GM12878 (cell line): ENCODE results near the gene DLGAP5. TPM values are rescaled to one million over a fixed set of nuclear protein-coding genes. Genes with fewer than 3 reads are reported as not detected.

Source experiments
- ATAC-seq: fragments of 200-7000 bp; cut with Tn5 transposase; 3 replicates; pipeline ENCODE4 v1.9.1; 2020; ENCODE audit warnings: mild to moderate bottlenecking, moderate library complexity
- BruUV-seq: library from RNA; stranded (reverse); fragments of 400-500 nt; replicated peaks from 2 replicates; lab custom pipeline; 2021; lab: Mats Ljungman, UMichigan
- CTCF ChIA-PET: fragments of 300-600 bp; sonication (Branson Sonifier 250); formaldehyde crosslinking; extraction: SDS; loops from one replicate; lab custom pipeline; 2021; ENCODE audit warnings: inconsistent platforms; lab: Yijun Ruan, JAX
- POLR2A ChIA-PET: fragments of 350-600 bp; formaldehyde crosslinking; extraction: SDS; loops from one replicate; lab custom pipeline; 2021; ENCODE audit warnings: inconsistent platforms; lab: Charles Lee
- RAD21 ChIA-PET: fragments of 300-600 bp; sonication (Branson Sonifier 250); formaldehyde crosslinking; loops from one replicate; lab custom pipeline; 2023; ENCODE audit warnings: antibody characterized with exemption; ENCODE audit not compliant: unreplicated experiment; lab: Charles Lee
- SMC1A ChIA-PET: fragments of 300-600 bp; sonication (Branson Sonifier 250); formaldehyde crosslinking; loops from one replicate; lab custom pipeline; 2023; ENCODE audit not compliant: unreplicated experiment, uncharacterized antibody; lab: Charles Lee
- DNase-seq: peaks from one replicate; pipeline ENCODE4 v3.0.0-alpha.2; 2011; ENCODE audit warnings: low read depth, low spot score
- FAIRE-seq: peaks from 3 replicates; lab custom pipeline; 2011; peaks lifted over from hg19 to GRCh38; lab: Jason Lieb, UNC
- H2AFZ ChIP-seq: 2 replicates; pipeline ENCODE4 v1.6.0; 2011; ENCODE audit warnings: low read depth, low read length, control low read depth; ENCODE audit not compliant: control insufficient read depth
- H3K27ac ChIP-seq: 2 replicates; pipeline ENCODE4 v1.5.1; 2011; ENCODE audit warnings: control low read depth; ENCODE audit not compliant: control insufficient read depth, insufficient read depth
- H3K27me3 ChIP-seq, 2 experiments: replicated peaks in 1 of 2; 2 replicates each; pipeline versions ENCODE4 v1.6.0 to v1.6.1; 2011; ENCODE audit warnings: low read length in 1 of 2; ENCODE audit not compliant: control insufficient read depth in 2 of 2, insufficient read depth in 2 of 2
- H3K36me3 ChIP-seq, 2 experiments: 2 replicates each; pipeline ENCODE4 v1.5.1; 2011; ENCODE audit warnings: low read length in 1 of 2; ENCODE audit not compliant: control insufficient read depth in 2 of 2, insufficient read depth in 2 of 2
- H3K4me1 ChIP-seq: 2 replicates; pipeline ENCODE4 v1.6.1; 2011; ENCODE audit warnings: mild to moderate bottlenecking, low read length, moderate library complexity, mixed read lengths; ENCODE audit not compliant: control insufficient read depth, insufficient read depth
- H3K4me2 ChIP-seq: 2 replicates; pipeline ENCODE4 v1.6.0; 2011; ENCODE audit warnings: control low read depth; ENCODE audit not compliant: control insufficient read depth, insufficient read depth
- H3K4me3 ChIP-seq: fragments of 200-600 bp; sonication (generic); 2 replicates; pipeline ENCODE4 v1.5.1; 2016
- H3K79me2 ChIP-seq: 2 replicates; pipeline ENCODE4 v1.6.0; 2011; ENCODE audit warnings: low read length; ENCODE audit not compliant: control insufficient read depth, insufficient read depth
- H3K9ac ChIP-seq: 2 replicates; pipeline ENCODE4 v1.8.0; 2011; ENCODE audit warnings: low read length, control low read depth, mixed read lengths; ENCODE audit not compliant: control insufficient read depth, insufficient read depth
- H3K9me3 ChIP-seq: replicated peaks from 3 replicates; pipeline ENCODE4 v1.5.1; 2011; ENCODE audit warnings: mild to moderate bottlenecking, low read length; ENCODE audit not compliant: control insufficient read depth, insufficient read depth
- H4K20me1 ChIP-seq: 2 replicates; pipeline ENCODE4 v1.6.0; 2011; ENCODE audit not compliant: control insufficient read depth, insufficient read depth
- CBX5 ChIP-seq: sonication (generic); IDR thresholded peaks from 2 replicates; pipeline ENCODE4 v1.6.1; 2016; ENCODE audit warnings: low read depth, moderate library complexity, mild to moderate bottlenecking, inconsistent platforms
- ESRRA ChIP-seq: IDR thresholded peaks from 2 replicates; pipeline ENCODE4 v1.6.1; 2012; ENCODE audit warnings: mild to moderate bottlenecking, low read length, improper control_type of control experiment
- GABPA ChIP-seq: IDR thresholded peaks from 2 replicates; pipeline ENCODE4 v1.6.1; 2014; ENCODE audit warnings: antibody characterized with exemption, low read depth, mild to moderate bottlenecking, inconsistent platforms
- MEF2B ChIP-seq: fragments of 450-650 bp; IDR thresholded peaks from 2 replicates; pipeline ENCODE4 v1.6.1; 2018; ENCODE audit warnings: mild to moderate bottlenecking, moderate library complexity; ENCODE audit not compliant: partially characterized antibody, poor library complexity, severe bottlenecking
- MTA2 ChIP-seq: fragments of 450-650 bp; IDR thresholded peaks from 2 replicates; pipeline ENCODE4 v1.6.1; 2016; ENCODE audit warnings: low read depth, mild to moderate bottlenecking, moderate library complexity
- MYC ChIP-seq: IDR thresholded peaks from 2 replicates; pipeline ENCODE4 v1.6.1; 2011; ENCODE audit warnings: mild to moderate bottlenecking, low read length, moderate library complexity, inconsistent platforms; ENCODE audit not compliant: insufficient read depth, insufficient replicate concordance, insufficient read length, severe bottlenecking
- NR2C2 ChIP-seq: IDR thresholded peaks from 2 replicates; pipeline ENCODE4 v1.6.1; 2011; ENCODE audit warnings: borderline replicate concordance, low read depth; ENCODE audit not compliant: control insufficient read depth, insufficient read length
- POLR2AphosphoS2 ChIP-seq: IDR thresholded peaks from 2 replicates; pipeline ENCODE4 v1.6.1; 2011; ENCODE audit warnings: low read depth, mild to moderate bottlenecking, low read length, improper control_type of control experiment, moderate library complexity
- POU2F2 ChIP-seq: IDR thresholded peaks from 3 replicates; pipeline ENCODE4 v1.6.1; 2011; ENCODE audit warnings: low read depth, mild to moderate bottlenecking, low read length, borderline replicate concordance
- ZNF217 ChIP-seq: fragments of 450-650 bp; IDR thresholded peaks from 2 replicates; pipeline ENCODE4 v1.6.1; 2017; ENCODE audit warnings: antibody characterized with exemption, mild to moderate bottlenecking
- WGBS: methylation state at CpG from one replicate; pipeline ENCODE4 v1.1.6; 2016; ENCODE audit warnings: low lambda C conversion rate; ENCODE audit not compliant: insufficient replicate concordance, insufficient coverage; ENCODE audit errors: missing lambda C conversion rate; 5-methylcytosine and 5-hydroxymethylcytosine counted together
- in situ Hi-C: fragments of 300-500 bp; cut with MboI; formaldehyde crosslinking; loops from 9 replicates; pipeline ENCODE4 v1.14.3; 2018; ENCODE audit warnings: mixed read lengths
- intact Hi-C: fragments of 100-400 bp; cut with micrococcal nuclease; formaldehyde crosslinking; loops from one replicate; pipeline ENCODE4 v1.14.2; 2022; ENCODE audit not compliant: unreplicated experiment
- polyA plus RNA-seq, 11 experiments: library from polyadenylated mRNA; depleted of rRNA in 4 of 11; unstranded in 6 of 11; stranded (reverse) in 5 of 11; fragments of >200 nt; fragmentation: Nextera tagmentation in 4 of 11; fragmentation: Illumina TruSeq in 1 of 11; extraction: Ambion mirVana in 4 of 11; extraction: Trizol in 1 of 11; gene quantifications; 1 replicate in 1 of 11; 2 replicates in 10 of 11; pipeline versions ENCODE4 v1.2.1 to v1.2.3, GENCODE V29; 2011 to 2016; ENCODE audit warnings: inconsistent platforms in 2 of 11, missing spikeins in 2 of 11, low read depth in 1 of 11
- total RNA-seq, 4 experiments: library from RNA; depleted of rRNA in 3 of 4; stranded (reverse); fragments of >200 nt in 3 of 4; fragmentation: Illumina TruSeq in 1 of 4; extraction: Trizol in 1 of 4; gene quantifications; 2 replicates each; pipeline versions ENCODE4 v1.2.1 to v1.2.3, GENCODE V29; 2013 to 2021
- TF ChIP-seq, protein P1 (sequence below): IDR thresholded peaks from 2 replicates; pipeline ENCODE4 v1.6.1; 2011; ENCODE audit warnings: low read depth, mild to moderate bottlenecking, low read length, moderate library complexity, borderline replicate concordance; ENCODE audit errors: extremely low read depth
- TF ChIP-seq, protein P2 (sequence below): fragments of 450-650 bp; IDR thresholded peaks from 2 replicates; pipeline ENCODE4 v1.6.1; 2017; ENCODE audit warnings: mild to moderate bottlenecking, moderate library complexity
- TF ChIP-seq, protein P3 (sequence below): IDR thresholded peaks from 2 replicates; pipeline ENCODE4 v1.6.1; 2012; ENCODE audit warnings: mild to moderate bottlenecking, low read depth, low read length

DLGAP5 gene
- total and polyA plus RNA-seq, 10 of the 15 experiments (the other 5 are each of a cell fraction or from before 2014, with no cell fraction given) = 40.9 to 106 (median 67.6) TPM

DNA sequence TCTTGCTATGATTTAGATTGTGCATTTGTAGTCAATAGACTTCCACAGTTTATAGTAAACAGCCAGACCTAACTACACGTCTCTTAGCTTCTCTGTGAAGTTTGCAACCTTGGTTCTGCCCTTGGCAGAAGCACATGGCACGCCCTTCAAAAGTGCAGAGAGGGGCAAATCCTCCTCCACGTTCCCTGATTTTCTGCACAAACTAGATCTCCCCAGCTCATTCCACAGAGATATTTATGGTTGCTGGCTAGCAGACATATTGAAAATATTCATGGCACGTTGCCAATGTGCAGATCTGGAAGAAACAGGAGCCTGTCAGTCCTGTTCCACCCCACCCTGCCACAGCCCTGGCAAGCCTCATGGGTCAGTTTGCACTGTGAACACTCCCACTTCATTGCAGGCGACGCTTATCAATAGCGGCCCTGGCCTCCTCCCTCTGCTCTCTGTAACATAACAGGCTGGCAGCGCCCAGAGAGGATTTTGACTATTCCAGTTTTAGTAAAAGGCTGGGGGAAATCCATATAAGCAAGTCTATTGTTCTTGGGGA is 68.9 kb downstream of the DLGAP5 start:
- Histone ChIP-seq H2AFZ (no peak overlapping the region), H3K27ac (no peak overlapping the region), H4K20me1 (no peaks in the 10 kb centered on the region), H3K4me2 (no peak overlapping the region), H3K4me1 (peaks cover 6% of the 10 kb centered on the region; the same call in 1 of the 2 replicates), H3K27me3 (no peaks in the 10 kb centered on the region), H3K4me3 (no peak overlapping the region), H3K9ac (no peak overlapping the region), H3K79me2 (no peaks in the 10 kb centered on the region), H3K36me3 (no peaks in the 10 kb centered on the region), H3K9me3 (no peaks in the 10 kb centered on the region)
- no TSS peak for BruUV-seq
- ChIA-PET POLR2A (interaction anchor here (0.6 to 2.6 kb wide), 3 partner anchors 15 to 31 kb away, joined by 4 to 10 read pairs (median 4); no protein-coding TSS in a partner anchor), CTCF (interaction anchor here (1.0 to 1.4 kb wide), 2 partner anchors 20 to 38 kb away, joined by 3 to 4 read pairs; no protein-coding TSS in a partner anchor), RAD21 (interaction anchor here (1.0 kb wide), 1 partner anchor 33 kb away, joined by 3 read pairs; no protein-coding TSS in a partner anchor), SMC1A (interaction anchor here (0.9 to 1.0 kb wide), 2 partner anchors 11 to 33 kb away, joined by 3 read pairs; no protein-coding TSS in a partner anchor)
- DNase-seq (no peak), ATAC-seq (no peak), FAIRE-seq (no peak)
- intact Hi-C loops = no loop called here
- WGBS = 72% methylated on average over 8 of the region's 8 CpGs
- in situ Hi-C loops = no loop called here
- TF ChIP-seq MTA2 = no peak
- no peak for TF ChIP-seq CBX5
- no peak for TF ChIP-seq POU2F2
- TF ChIP-seq, protein P1, sequence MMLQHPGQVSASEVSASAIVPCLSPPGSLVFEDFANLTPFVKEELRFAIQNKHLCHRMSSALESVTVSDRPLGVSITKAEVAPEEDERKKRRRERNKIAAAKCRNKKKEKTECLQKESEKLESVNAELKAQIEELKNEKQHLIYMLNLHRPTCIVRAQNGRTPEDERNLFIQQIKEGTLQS = no peak
- TF ChIP-seq MYC = no peak
- TF ChIP-seq MEF2B = no peak
- TF ChIP-seq POLR2AphosphoS2 = no peak
- TF ChIP-seq NR2C2 = no peak
- no peak for TF ChIP-seq GABPA
- TF ChIP-seq ZNF217 = no peak
- TF ChIP-seq ESRRA = no peak
- TF ChIP-seq, protein P2, sequence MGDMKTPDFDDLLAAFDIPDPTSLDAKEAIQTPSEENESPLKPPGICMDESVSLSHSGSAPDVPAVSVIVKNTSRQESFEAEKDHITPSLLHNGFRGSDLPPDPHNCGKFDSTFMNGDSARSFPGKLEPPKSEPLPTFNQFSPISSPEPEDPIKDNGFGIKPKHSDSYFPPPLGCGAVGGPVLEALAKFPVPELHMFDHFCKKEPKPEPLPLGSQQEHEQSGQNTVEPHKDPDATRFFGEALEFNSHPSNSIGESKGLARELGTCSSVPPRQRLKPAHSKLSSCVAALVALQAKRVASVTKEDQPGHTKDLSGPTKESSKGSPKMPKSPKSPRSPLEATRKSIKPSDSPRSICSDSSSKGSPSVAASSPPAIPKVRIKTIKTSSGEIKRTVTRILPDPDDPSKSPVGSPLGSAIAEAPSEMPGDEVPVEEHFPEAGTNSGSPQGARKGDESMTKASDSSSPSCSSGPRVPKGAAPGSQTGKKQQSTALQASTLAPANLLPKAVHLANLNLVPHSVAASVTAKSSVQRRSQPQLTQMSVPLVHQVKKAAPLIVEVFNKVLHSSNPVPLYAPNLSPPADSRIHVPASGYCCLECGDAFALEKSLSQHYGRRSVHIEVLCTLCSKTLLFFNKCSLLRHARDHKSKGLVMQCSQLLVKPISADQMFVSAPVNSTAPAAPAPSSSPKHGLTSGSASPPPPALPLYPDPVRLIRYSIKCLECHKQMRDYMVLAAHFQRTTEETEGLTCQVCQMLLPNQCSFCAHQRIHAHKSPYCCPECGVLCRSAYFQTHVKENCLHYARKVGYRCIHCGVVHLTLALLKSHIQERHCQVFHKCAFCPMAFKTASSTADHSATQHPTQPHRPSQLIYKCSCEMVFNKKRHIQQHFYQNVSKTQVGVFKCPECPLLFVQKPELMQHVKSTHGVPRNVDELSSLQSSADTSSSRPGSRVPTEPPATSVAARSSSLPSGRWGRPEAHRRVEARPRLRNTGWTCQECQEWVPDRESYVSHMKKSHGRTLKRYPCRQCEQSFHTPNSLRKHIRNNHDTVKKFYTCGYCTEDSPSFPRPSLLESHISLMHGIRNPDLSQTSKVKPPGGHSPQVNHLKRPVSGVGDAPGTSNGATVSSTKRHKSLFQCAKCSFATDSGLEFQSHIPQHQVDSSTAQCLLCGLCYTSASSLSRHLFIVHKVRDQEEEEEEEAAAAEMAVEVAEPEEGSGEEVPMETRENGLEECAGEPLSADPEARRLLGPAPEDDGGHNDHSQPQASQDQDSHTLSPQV = no peak
- TF ChIP-seq, protein P3, sequence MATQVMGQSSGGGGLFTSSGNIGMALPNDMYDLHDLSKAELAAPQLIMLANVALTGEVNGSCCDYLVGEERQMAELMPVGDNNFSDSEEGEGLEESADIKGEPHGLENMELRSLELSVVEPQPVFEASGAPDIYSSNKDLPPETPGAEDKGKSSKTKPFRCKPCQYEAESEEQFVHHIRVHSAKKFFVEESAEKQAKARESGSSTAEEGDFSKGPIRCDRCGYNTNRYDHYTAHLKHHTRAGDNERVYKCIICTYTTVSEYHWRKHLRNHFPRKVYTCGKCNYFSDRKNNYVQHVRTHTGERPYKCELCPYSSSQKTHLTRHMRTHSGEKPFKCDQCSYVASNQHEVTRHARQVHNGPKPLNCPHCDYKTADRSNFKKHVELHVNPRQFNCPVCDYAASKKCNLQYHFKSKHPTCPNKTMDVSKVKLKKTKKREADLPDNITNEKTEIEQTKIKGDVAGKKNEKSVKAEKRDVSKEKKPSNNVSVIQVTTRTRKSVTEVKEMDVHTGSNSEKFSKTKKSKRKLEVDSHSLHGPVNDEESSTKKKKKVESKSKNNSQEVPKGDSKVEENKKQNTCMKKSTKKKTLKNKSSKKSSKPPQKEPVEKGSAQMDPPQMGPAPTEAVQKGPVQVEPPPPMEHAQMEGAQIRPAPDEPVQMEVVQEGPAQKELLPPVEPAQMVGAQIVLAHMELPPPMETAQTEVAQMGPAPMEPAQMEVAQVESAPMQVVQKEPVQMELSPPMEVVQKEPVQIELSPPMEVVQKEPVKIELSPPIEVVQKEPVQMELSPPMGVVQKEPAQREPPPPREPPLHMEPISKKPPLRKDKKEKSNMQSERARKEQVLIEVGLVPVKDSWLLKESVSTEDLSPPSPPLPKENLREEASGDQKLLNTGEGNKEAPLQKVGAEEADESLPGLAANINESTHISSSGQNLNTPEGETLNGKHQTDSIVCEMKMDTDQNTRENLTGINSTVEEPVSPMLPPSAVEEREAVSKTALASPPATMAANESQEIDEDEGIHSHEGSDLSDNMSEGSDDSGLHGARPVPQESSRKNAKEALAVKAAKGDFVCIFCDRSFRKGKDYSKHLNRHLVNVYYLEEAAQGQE = no peak
